WTC11 (cell line): ENCODE data around the gene GGTLC2. TPM values are rescaled to one million over a fixed set of nuclear protein-coding genes. Genes with fewer than 3 reads are reported as not detected.

Experiments
- ATAC-seq: fragments of 200-7000 bp; cut with Tn5 transposase; 2 replicates; pipeline ENCODE4 v1.10.0; 2021; ENCODE audit warnings: mild to moderate bottlenecking, moderate library complexity
- CTCF ChIA-PET: fragments of 300-600 bp; sonication (Branson Sonifier 250); formaldehyde crosslinking; loops from one replicate; lab custom pipeline; 2021; ENCODE audit warnings: antibody characterized with exemption; lab: Charles Lee
- POLR2A ChIA-PET: fragments of 350-600 bp; sonication (Branson Sonifier 250); formaldehyde crosslinking; loops from one replicate; lab custom pipeline; 2021; ENCODE audit warnings: antibody characterized with exemption; lab: Charles Lee
- DNase-seq: peaks from one replicate; pipeline ENCODE4 v3.0.0; 2021; ENCODE audit warnings: low spot score
- H3K27ac Mint-ChIP-seq: 2 replicates; pipeline ENCODE4 v1.8.0; 2021; ENCODE audit warnings: mixed read lengths
- H3K27me3 Mint-ChIP-seq: 2 replicates; pipeline ENCODE4 v1.8.0; 2021; ENCODE audit warnings: low read depth, mild to moderate bottlenecking, moderate library complexity, mixed read lengths
- H3K36me3 Mint-ChIP-seq: 2 replicates; pipeline ENCODE4 v1.8.0; 2021; ENCODE audit warnings: mixed read lengths
- H3K4me1 Mint-ChIP-seq: 2 replicates; pipeline ENCODE4 v1.8.0; 2022; ENCODE audit warnings: mixed read lengths
- H3K4me3 Mint-ChIP-seq: 2 replicates; pipeline ENCODE4 v1.8.0; 2021; ENCODE audit warnings: mild to moderate bottlenecking, moderate library complexity, mixed read lengths
- H3K9me3 Mint-ChIP-seq: 2 replicates; pipeline ENCODE4 v1.8.0; 2021; ENCODE audit warnings: mixed read lengths
- E2F5 ChIP-seq: sonication (generic); formaldehyde crosslinking; IDR thresholded peaks from 2 replicates; pipeline ENCODE4 v1.8.1; 2022; ENCODE audit warnings: mild to moderate bottlenecking, moderate library complexity, missing genetic modification reagents
- ELF4 ChIP-seq: sonication (generic); formaldehyde crosslinking; IDR thresholded peaks from 2 replicates; pipeline ENCODE4 v1.8.1; 2022; ENCODE audit warnings: low read depth, mild to moderate bottlenecking, moderate library complexity, missing genetic modification reagents
- ERG ChIP-seq: fragments of 250-450 bp; sonication (Bioruptor Pico); IDR thresholded peaks from 2 replicates; pipeline ENCODE4 v1.8.0; 2021; ENCODE audit warnings: mild to moderate bottlenecking
- ESRRA ChIP-seq: sonication (generic); formaldehyde crosslinking; IDR thresholded peaks from 2 replicates; pipeline ENCODE4 v1.8.1; 2022; ENCODE audit warnings: mild to moderate bottlenecking, missing genetic modification reagents, borderline replicate concordance
- ETV6 ChIP-seq: sonication (generic); formaldehyde crosslinking; IDR thresholded peaks from 2 replicates; pipeline ENCODE4 v1.8.1; 2022; ENCODE audit warnings: mild to moderate bottlenecking, missing genetic modification reagents
- GABPB1 ChIP-seq: sonication (generic); formaldehyde crosslinking; IDR thresholded peaks from 2 replicates; pipeline ENCODE4 v1.8.1; 2023; ENCODE audit warnings: mild to moderate bottlenecking, missing genetic modification reagents
- GTF2I ChIP-seq: fragments of 250-450 bp; sonication (Bioruptor Pico); conservative IDR thresholded peaks from 2 replicates; pipeline ENCODE4 v1.4.0; 2021; ENCODE audit warnings: mild to moderate bottlenecking
- NFATC4 ChIP-seq: fragments of 250-450 bp; sonication (Bioruptor Pico); IDR thresholded peaks from 2 replicates; pipeline ENCODE4 v1.9.0; 2021; ENCODE audit warnings: mild to moderate bottlenecking
- NFE2L1 ChIP-seq: sonication (generic); formaldehyde crosslinking; IDR thresholded peaks from 2 replicates; pipeline ENCODE4 v1.8.1; 2023; ENCODE audit warnings: missing genetic modification reagents
- NR2C2 ChIP-seq: sonication (generic); formaldehyde crosslinking; IDR thresholded peaks from 2 replicates; pipeline ENCODE4 v1.8.0; 2022; ENCODE audit warnings: mild to moderate bottlenecking, missing genetic modification reagents
- PRDM15 ChIP-seq: sonication (generic); formaldehyde crosslinking; IDR thresholded peaks from 2 replicates; pipeline ENCODE4 v1.8.0; 2022; ENCODE audit warnings: missing genetic modification reagents
- RELA ChIP-seq: sonication (generic); formaldehyde crosslinking; IDR thresholded peaks from 2 replicates; pipeline ENCODE4 v1.8.1; 2022; ENCODE audit warnings: missing genetic modification reagents, mild to moderate bottlenecking, borderline replicate concordance
- RORB ChIP-seq: fragments of 250-450 bp; sonication (Bioruptor Pico); IDR thresholded peaks from 2 replicates; pipeline ENCODE4 v1.9.0; 2021; ENCODE audit warnings: mild to moderate bottlenecking
- SMAD4 ChIP-seq: sonication (generic); formaldehyde crosslinking; IDR thresholded peaks from 2 replicates; pipeline ENCODE4 v1.8.0; 2022; ENCODE audit warnings: mild to moderate bottlenecking, missing genetic modification reagents
- USF2 ChIP-seq: sonication (generic); formaldehyde crosslinking; IDR thresholded peaks from 2 replicates; pipeline ENCODE4 v1.8.1; 2023; ENCODE audit warnings: mild to moderate bottlenecking, missing genetic modification reagents, moderate library complexity
- ZNF232 ChIP-seq: sonication (generic); formaldehyde crosslinking; IDR thresholded peaks from 2 replicates; pipeline ENCODE4 v1.8.0; 2022; ENCODE audit warnings: mild to moderate bottlenecking, missing genetic modification reagents
- ZNF532 ChIP-seq: fragments of 250-450 bp; sonication (Bioruptor Pico); IDR thresholded peaks from 2 replicates; pipeline ENCODE4 v1.9.0; 2021; ENCODE audit warnings: mild to moderate bottlenecking, borderline replicate concordance
- total RNA-seq: library from RNA; stranded (reverse); gene quantifications from 3 replicates; pipeline ENCODE4 v1.2.3, GENCODE V29; 2021

The GGTLC2 gene
- total RNA-seq, 1 experiment from 2014 or later = not detected

- Mint-ChIP-seq H3K4me1 (no peaks in the 10 kb centered on the region), H3K27me3 (peaks cover 68% of the 10 kb centered on the region), H3K27ac (no peak overlapping the region), H3K9me3 (no peaks in the 10 kb centered on the region), H3K4me3 (no peak overlapping the region), H3K36me3 (no peaks in the 10 kb centered on the region)
- ATAC-seq = no peak
- ChIA-PET POLR2A (no interaction called here), CTCF (interaction anchor here (1.8 kb wide), 1 partner anchor 11 kb away, joined by 10 read pairs; no protein-coding TSS in a partner anchor)
- TF ChIP-seq ZNF232 (CRISPR knock-in tag) (no peak), GTF2I (CRISPR knock-in tag) (no peak), E2F5 (no peak), ETV6 (CRISPR knock-in tag) (no peak), PRDM15 (no peak), USF2 (CRISPR knock-in tag) (no peak), NR2C2 (no peak), RORB (no peak), GABPB1 (CRISPR knock-in tag) (no peak), ZNF532 (CRISPR knock-in tag) (no peak), ELF4 (CRISPR knock-in tag) (no peak), RELA (CRISPR knock-in tag) (no peak), NFATC4 (CRISPR knock-in tag) (no peak), ESRRA (CRISPR knock-in tag) (no peak), NFE2L1 (CRISPR knock-in tag) (no peak), SMAD4 (CRISPR knock-in tag) (no peak), ERG (CRISPR knock-in tag) (no peak)
- no peak for DNase-seq
These were observed 11.3 kb downstream of the GGTLC2 start for GRCh38 chr22:22655452-22656290.
